ENCODE data around the gene MLC1. TPM values are rescaled to one million over a fixed set of nuclear protein-coding genes. Genes with fewer than 3 reads are reported as not detected.

MLC1 gene
- total RNA-seq, 1 donor = under 0.01 TPM

- Histone ChIP-seq H3K79me2 (ENCODE audit: insufficient read depth, low read length) (no peaks in the 10 kb centered on the region), H3K27me3 (ENCODE audit: insufficient read depth, low read length) (no peaks in the 10 kb centered on the region), H3K4me2 (ENCODE audit: insufficient read depth, low read length) (no peak overlapping the region), H3K4me3 (ENCODE audit: insufficient read depth, low read length) (no peak overlapping the region), H2AFZ (ENCODE audit: low read length) (no peak overlapping the region), H3K4me1 (ENCODE audit: insufficient read depth, low read length) (peaks cover 3% of the 10 kb centered on the region), H3K9me3 (ENCODE audit: low read depth, low read length) (no peaks in the 10 kb centered on the region), H3K27ac (ENCODE audit: low read depth, low read length) (no peak overlapping the region), H3K36me3 (ENCODE audit: insufficient read depth, low read length) (no peaks in the 10 kb centered on the region), H4K20me1 (ENCODE audit: insufficient read depth, low read length) (no peaks in the 10 kb centered on the region)
- TF ChIP-seq, protein P1, sequence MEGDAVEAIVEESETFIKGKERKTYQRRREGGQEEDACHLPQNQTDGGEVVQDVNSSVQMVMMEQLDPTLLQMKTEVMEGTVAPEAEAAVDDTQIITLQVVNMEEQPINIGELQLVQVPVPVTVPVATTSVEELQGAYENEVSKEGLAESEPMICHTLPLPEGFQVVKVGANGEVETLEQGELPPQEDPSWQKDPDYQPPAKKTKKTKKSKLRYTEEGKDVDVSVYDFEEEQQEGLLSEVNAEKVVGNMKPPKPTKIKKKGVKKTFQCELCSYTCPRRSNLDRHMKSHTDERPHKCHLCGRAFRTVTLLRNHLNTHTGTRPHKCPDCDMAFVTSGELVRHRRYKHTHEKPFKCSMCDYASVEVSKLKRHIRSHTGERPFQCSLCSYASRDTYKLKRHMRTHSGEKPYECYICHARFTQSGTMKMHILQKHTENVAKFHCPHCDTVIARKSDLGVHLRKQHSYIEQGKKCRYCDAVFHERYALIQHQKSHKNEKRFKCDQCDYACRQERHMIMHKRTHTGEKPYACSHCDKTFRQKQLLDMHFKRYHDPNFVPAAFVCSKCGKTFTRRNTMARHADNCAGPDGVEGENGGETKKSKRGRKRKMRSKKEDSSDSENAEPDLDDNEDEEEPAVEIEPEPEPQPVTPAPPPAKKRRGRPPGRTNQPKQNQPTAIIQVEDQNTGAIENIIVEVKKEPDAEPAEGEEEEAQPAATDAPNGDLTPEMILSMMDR (IDR thresholded peaks at IDR 0.05; ENCODE audit: extremely low read depth, low read depth, low read length) = no peak
- DNase-seq (ENCODE audit: insufficient read length, low spot score, missing footprints) = no peak
These were observed 5.1 kb upstream of the MLC1 start for GRCh38 chr22:50090412-50090714.

DNA sequence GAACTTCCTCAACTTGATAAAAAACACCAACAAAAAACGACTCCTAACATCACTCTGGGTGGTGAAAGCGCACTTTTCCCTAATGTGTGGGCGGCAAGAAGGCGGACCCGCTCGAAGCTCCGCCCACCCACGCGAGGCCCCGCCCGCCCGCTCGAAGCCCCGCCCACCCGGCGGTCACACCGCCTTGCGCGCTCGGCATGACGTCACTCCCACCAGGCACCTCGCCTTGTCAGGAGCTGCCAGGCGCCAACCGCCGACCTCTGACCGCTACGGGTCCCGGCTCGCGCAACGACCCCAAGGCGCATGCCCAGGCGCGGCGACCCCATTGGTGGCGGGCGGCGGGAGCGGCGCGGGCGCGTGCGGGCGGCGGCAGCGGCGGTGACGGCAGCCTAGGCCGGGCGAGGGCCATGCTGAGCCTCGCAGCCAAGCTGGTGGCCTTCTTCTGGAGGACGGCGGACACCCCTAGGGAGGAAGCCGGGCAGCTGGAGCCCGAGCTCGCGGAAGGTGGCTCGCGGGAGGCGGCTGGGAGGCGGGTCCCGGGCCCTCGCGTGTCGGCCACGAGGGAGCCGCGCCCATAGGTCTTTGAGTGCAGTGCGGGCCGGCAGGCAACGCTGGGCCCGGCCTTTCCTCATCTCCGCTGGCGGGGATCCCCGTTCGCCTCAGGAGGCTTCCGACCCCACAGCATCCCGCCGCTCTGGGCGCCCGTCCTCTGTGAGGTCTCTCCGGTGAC is 4.6 kb upstream of the MLC1 start, which contains the start of gene MOV10L1:
Gene MOV10L1, plus strand, starts transcription at position 325 of the 730 bp plus-strand sequence. Its CDS starts 83 bp downstream, at position 408.
- Histone ChIP-seq H3K79me2 (ENCODE audit: insufficient read depth, low read length) (no peaks in the 10 kb centered on the region), H3K36me3 (ENCODE audit: insufficient read depth, low read length) (no peaks in the 10 kb centered on the region), H2AFZ (ENCODE audit: low read length) (no peak within 1 kb of the TSS), H3K4me1 (ENCODE audit: insufficient read depth, low read length) (peaks cover 3% of the 10 kb centered on the region), H4K20me1 (ENCODE audit: insufficient read depth, low read length) (no peaks in the 10 kb centered on the region), H3K4me2 (ENCODE audit: insufficient read depth, low read length) (no peak within 1 kb of the TSS), H3K9me3 (ENCODE audit: low read depth, low read length) (no peaks in the 10 kb centered on the region), H3K27ac (ENCODE audit: low read depth, low read length) (no peak within 1 kb of the TSS), H3K27me3 (ENCODE audit: insufficient read depth, low read length) (no peaks in the 10 kb centered on the region), H3K4me3 (ENCODE audit: insufficient read depth, low read length) (no peak within 1 kb of the TSS)
- TF ChIP-seq, protein P1 (IDR thresholded peaks at IDR 0.05; ENCODE audit: extremely low read depth, low read depth, low read length) = no peak
- peak; percentile 89 for DNase-seq (ENCODE audit: insufficient read length, low spot score, missing footprints)

DNA sequence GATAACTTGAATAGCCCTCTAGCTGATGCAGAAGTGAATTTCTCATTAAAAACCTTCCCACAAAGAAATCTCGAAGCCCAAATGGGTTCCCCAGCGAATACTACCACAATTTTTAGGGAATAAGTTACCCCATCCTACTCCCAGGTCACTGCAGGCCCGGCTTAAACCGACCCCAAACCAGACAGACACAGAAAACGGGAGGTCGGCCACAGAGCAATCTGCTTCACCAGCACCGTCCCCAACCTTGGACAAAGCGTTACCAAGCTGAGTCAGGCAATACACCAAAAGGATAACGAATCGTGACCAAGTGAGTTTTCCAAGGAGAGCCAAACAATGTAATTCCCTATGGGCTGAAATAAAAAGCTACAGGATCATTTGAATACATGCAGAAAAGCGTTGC is 4.0 kb upstream of the MLC1 start:
- no peaks in the 10 kb centered on the region for H3K36me3 ChIP-seq (ENCODE audit: insufficient read depth, low read length)
- no peaks in the 10 kb centered on the region for H4K20me1 ChIP-seq (ENCODE audit: insufficient read depth, low read length)
- no peak overlapping the region for H3K4me2 ChIP-seq (ENCODE audit: insufficient read depth, low read length)
- peaks cover 3% of the 10 kb centered on the region for H3K4me1 ChIP-seq (ENCODE audit: insufficient read depth, low read length)
- no peaks in the 10 kb centered on the region for H3K27me3 ChIP-seq (ENCODE audit: insufficient read depth, low read length)
- TF ChIP-seq, protein P1 (IDR thresholded peaks at IDR 0.05; ENCODE audit: extremely low read depth, low read depth, low read length) = no peak
- DNase-seq (ENCODE audit: insufficient read length, low spot score, missing footprints) = peak; percentile 46
- H3K27ac ChIP-seq (ENCODE audit: low read depth, low read length) = no peak overlapping the region
- H3K79me2 ChIP-seq (ENCODE audit: insufficient read depth, low read length) = no peaks in the 10 kb centered on the region
- no peak overlapping the region for H3K4me3 ChIP-seq (ENCODE audit: insufficient read depth, low read length)
- H2AFZ ChIP-seq (ENCODE audit: low read length) = no peak overlapping the region
- H3K9me3 ChIP-seq (ENCODE audit: low read depth, low read length) = no peaks in the 10 kb centered on the region

- H3K27me3 ChIP-seq (ENCODE audit: insufficient read depth, low read length) = peaks cover 4% of the 10 kb centered on the region
- TF ChIP-seq, protein P1 (IDR thresholded peaks at IDR 0.05; ENCODE audit: extremely low read depth, low read depth, low read length) = no peak
- no peak for DNase-seq (ENCODE audit: insufficient read length, low spot score, missing footprints)
- H3K9me3 ChIP-seq (ENCODE audit: low read depth, low read length) = no peaks in the 10 kb centered on the region
- no peaks in the 10 kb centered on the region for H4K20me1 ChIP-seq (ENCODE audit: insufficient read depth, low read length)
- H3K36me3 ChIP-seq (ENCODE audit: insufficient read depth, low read length) = no peaks in the 10 kb centered on the region
- no peaks in the 10 kb centered on the region for H3K79me2 ChIP-seq (ENCODE audit: insufficient read depth, low read length)
- H2AFZ ChIP-seq (ENCODE audit: low read length) = no peak overlapping the region
- H3K4me3 ChIP-seq (ENCODE audit: insufficient read depth, low read length) = no peak overlapping the region
- H3K4me2 ChIP-seq (ENCODE audit: insufficient read depth, low read length) = no peak overlapping the region
- no peak overlapping the region for H3K27ac ChIP-seq (ENCODE audit: low read depth, low read length)
- H3K4me1 ChIP-seq (ENCODE audit: insufficient read depth, low read length) = peaks cover 3% of the 10 kb centered on the region
These were observed 2.9 kb upstream of the MLC1 start for GRCh38 chr22:50088096-50088495.

Data from osteoblast (primary cell).